B cell (primary cell): ENCODE measurements around the gene CCDC30. TPM values are rescaled to one million over a fixed set of nuclear protein-coding genes. Genes with fewer than 3 reads are reported as not detected.

Experiments
- ATAC-seq: fragments of 200-7000 bp; cut with Tn5 transposase; one replicate; pipeline ENCODE4 v1.10.0; 2021; ENCODE audit warnings: low read depth, mild to moderate bottlenecking, moderate number of reproducible peaks, moderate library complexity
- CTCF ChIA-PET: fragments of 350-600 bp; sonication (Branson Sonifier 250); formaldehyde crosslinking; loops from one replicate; lab custom pipeline; 2021; ENCODE audit warnings: antibody characterized with exemption, inconsistent platforms; lab: Charles Lee
- POLR2A ChIA-PET: fragments of 350-600 bp; sonication (Branson Sonifier 250); formaldehyde crosslinking; loops from one replicate; lab custom pipeline; 2021; ENCODE audit warnings: antibody characterized with exemption; lab: Charles Lee
- DNase-seq: peaks from one replicate; pipeline ENCODE4 v3.0.0; 2013
- H2AFZ ChIP-seq: 2 replicates; pipeline ENCODE4 v1.6.1; 2012; ENCODE audit warnings: mild to moderate bottlenecking, low read depth, low read length; ENCODE audit not compliant: insufficient read depth, poor library complexity, severe bottlenecking
- H3K27ac ChIP-seq, 2 donors: 1 replicate in 1 of 2; 2 replicates in 1 of 2; pipeline ENCODE4 v1.5.1; 2012 to 2013; ENCODE audit warnings: low read length in 2 of 2, mild to moderate bottlenecking in 2 of 2, moderate library complexity in 1 of 2
- H3K27me3 ChIP-seq, 4 experiments: fragments of 200-600 bp in 1 of 4; sonication (generic) in 1 of 4; replicated peaks in 1 of 4; 1 replicate in 2 of 4; 2 replicates in 2 of 4; pipeline versions ENCODE4 v1.6.1 to v1.7.0; 2013 to 2016; ENCODE audit warnings: low read length in 3 of 4, mild to moderate bottlenecking in 2 of 4, mixed read lengths in 1 of 4, moderate library complexity in 1 of 4; ENCODE audit not compliant: insufficient read depth in 4 of 4, control insufficient read depth in 3 of 4; ENCODE audit errors: control extremely low read depth in 1 of 4
- H3K36me3 ChIP-seq, 2 experiments: replicated peaks in 1 of 2; 1 replicate in 1 of 2; 2 replicates in 1 of 2; pipeline versions ENCODE4 v1.6.1 to v1.7.1; 2013; ENCODE audit warnings: low read length in 1 of 2; ENCODE audit not compliant: insufficient read depth in 2 of 2, control insufficient read depth in 1 of 2; ENCODE audit errors: control extremely low read depth in 1 of 2, extremely low read depth in 1 of 2
- H3K4me1 ChIP-seq, 2 donors: fragments of 200-600 bp in 1 of 2; sonication (generic) in 1 of 2; 1 replicate in 1 of 2; 2 replicates in 1 of 2; pipeline versions ENCODE4 v1.5.1 to v1.6.1; 2013 to 2017; ENCODE audit warnings: low read length in 2 of 2; ENCODE audit not compliant: control insufficient read depth in 2 of 2, insufficient read depth in 2 of 2
- H3K4me2 ChIP-seq: replicated peaks from 2 replicates; pipeline ENCODE3; 2012; ENCODE audit warnings: mild to moderate bottlenecking, low read depth, low read length; ENCODE audit not compliant: poor library complexity, severe bottlenecking
- H3K4me3 ChIP-seq, 5 experiments: fragments of 200-600 bp in 1 of 5; sonication (generic) in 1 of 5; 1 replicate in 3 of 5; 2 replicates in 2 of 5; pipeline versions ENCODE4 v1.5.1 to v1.7.0; 2011 to 2016; ENCODE audit warnings: low read length in 4 of 5, mild to moderate bottlenecking in 4 of 5, low read depth in 2 of 5, control low read depth in 1 of 5, moderate library complexity in 1 of 5; ENCODE audit not compliant: insufficient read depth in 1 of 5; ENCODE audit errors: control extremely low read depth in 1 of 5, extremely low read depth in 1 of 5
- H3K79me2 ChIP-seq: fragments of 200-600 bp; sonication (generic); one replicate; pipeline ENCODE4 v1.6.0; 2016; ENCODE audit warnings: low read length; ENCODE audit not compliant: control insufficient read depth, insufficient read depth
- H3K9ac ChIP-seq: fragments of 200-600 bp; sonication (generic); 2 replicates; pipeline ENCODE4 v1.6.1; 2017; ENCODE audit warnings: mild to moderate bottlenecking, low read length, moderate library complexity
- H3K9me3 ChIP-seq, 3 donors: one replicate each; pipeline versions ENCODE4 v1.6.1 to v1.7.1; 2013; ENCODE audit warnings: low read length in 2 of 3; ENCODE audit not compliant: control insufficient read depth in 2 of 3, insufficient read depth in 1 of 3; ENCODE audit errors: control extremely low read depth in 1 of 3
- H4K20me1 ChIP-seq: 2 replicates; pipeline ENCODE4 v1.6.0; 2012; ENCODE audit warnings: mild to moderate bottlenecking, low read length; ENCODE audit not compliant: insufficient read depth, control insufficient read depth, poor library complexity, severe bottlenecking
- H3K27ac Mint-ChIP-seq: one replicate; pipeline ENCODE4 v1.8.0; 2021; ENCODE audit warnings: mixed read lengths
- H3K27me3 Mint-ChIP-seq: one replicate; pipeline ENCODE4 v1.8.0; 2021; ENCODE audit warnings: mixed read lengths
- H3K4me1 Mint-ChIP-seq: one replicate; pipeline ENCODE4 v1.8.0; 2021; ENCODE audit warnings: mixed read lengths
- H3K4me3 Mint-ChIP-seq: one replicate; pipeline ENCODE4 v1.8.0; 2021; ENCODE audit warnings: mixed read lengths
- H3K9me3 Mint-ChIP-seq: one replicate; pipeline ENCODE4 v1.8.0; 2022; ENCODE audit warnings: mixed read lengths; ENCODE audit not compliant: insufficient read depth
- CTCF ChIP-seq: fragments of 200-600 bp; IDR thresholded peaks from one replicate; pipeline ENCODE4 v1.8.0; 2022; ENCODE audit warnings: antibody characterized with exemption, mild to moderate bottlenecking
- EZH2 ChIP-seq: IDR thresholded peaks from 2 replicates; pipeline ENCODE4 v1.6.1; 2012; ENCODE audit warnings: borderline replicate concordance, low read depth, mild to moderate bottlenecking, moderate library complexity, low read length; ENCODE audit not compliant: insufficient read depth, poor library complexity, severe bottlenecking
- WGBS: methylation state at CpG from one replicate; pipeline ENCODE4 v1.1.5; 2013; ENCODE audit warnings: missing lambda C conversion rate; ENCODE audit not compliant: insufficient coverage; 5-methylcytosine and 5-hydroxymethylcytosine counted together
- intact Hi-C: fragments of 100-400 bp; cut with micrococcal nuclease; formaldehyde crosslinking; loops from one replicate; pipeline ENCODE4 v1.10.0; 2022
- polyA plus RNA-seq: library from polyadenylated mRNA; depleted of rRNA; stranded (reverse); fragments of >200 nt; gene quantifications from 2 replicates; pipeline ENCODE4 v1.2.3, GENCODE V29; 2012
- total RNA-seq, 2 donors: library from RNA; stranded (reverse); fragments of 120-200 nt in 1 of 2; gene quantifications; 1 replicate in 1 of 2; 2 replicates in 1 of 2; pipeline versions ENCODE4 v1.2.3 to v1.2.4, GENCODE V29; 2013 to 2022

CCDC30 gene
- total and polyA plus RNA-seq, 2 donors (not counting 1 experiment from before 2014, with no cell fraction given), result 1.4 to 7.4 TPM

DNA sequence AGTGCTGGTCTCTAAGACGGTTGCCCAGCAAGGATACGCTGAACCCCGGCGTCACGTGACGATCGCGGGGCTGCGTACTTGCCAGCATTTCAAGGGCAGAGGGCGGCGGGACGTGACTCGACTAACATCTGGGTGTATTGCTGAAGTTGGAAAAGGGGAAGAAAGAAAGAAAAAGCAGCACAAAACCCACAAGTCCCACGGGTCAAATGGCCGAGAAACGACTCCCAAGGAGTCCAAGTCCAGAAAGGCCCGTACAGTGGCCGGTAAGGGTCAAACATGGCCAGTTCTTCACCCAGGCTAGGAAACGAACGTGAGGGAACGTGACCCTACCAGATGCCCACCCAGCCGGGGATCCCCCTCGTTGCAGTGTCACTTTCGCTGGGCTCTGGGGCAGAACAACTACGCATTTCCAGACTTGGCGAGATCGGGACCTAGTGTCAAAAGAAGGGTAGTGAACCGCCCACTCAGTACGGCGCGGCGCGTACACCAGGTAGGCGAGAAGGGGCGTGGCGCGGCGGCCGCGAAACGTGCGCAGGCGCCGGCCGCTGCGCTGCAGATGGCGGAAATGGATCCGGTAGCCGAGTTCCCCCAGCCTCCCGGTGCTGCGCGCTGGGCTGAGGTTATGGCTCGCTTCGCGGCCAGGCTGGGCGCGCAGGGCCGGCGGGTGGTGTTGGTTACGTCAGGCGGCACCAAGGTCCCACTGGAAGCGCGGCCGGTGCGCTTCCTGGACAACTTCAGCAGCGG is 6.9 kb upstream of the CCDC30 start, which contains the start of the genes PPCS and ZMYND12:
TSS of gene PPCS (plus strand) at position 534 of the 744 bp plus-strand sequence. CDS start at position 557, 23 bp downstream.
TSS of gene ZMYND12 (minus strand) at position 13 of the 744 bp plus-strand sequence. CDS start 25 bp downstream, outside the sequence.
- Mint-ChIP-seq H3K4me1 (peaks cover 40% of the 10 kb centered on the region), H3K27ac (peak within 1 kb of the TSS; percentile 99), H3K9me3 (no peaks in the 10 kb centered on the region), H3K4me3 (peak within 1 kb of the TSS; percentile 99), H3K27me3 (no peaks in the 10 kb centered on the region)
- H3K27ac ChIP-seq, result peak within 1 kb of the TSS; percentile 96 to 98
- intact Hi-C loops, result loop anchor here (1.0 to 10.0 kb wide), 7 partner anchors 121 to 1519 kb away; partner anchors contain the start of genes ATP6V0B, B4GALT2, C1orf50 and DPH2
- H3K79me2 ChIP-seq, result peaks cover 19% of the 10 kb centered on the region
- peak within 1 kb of the TSS; percentile 94 for H2AFZ ChIP-seq
- H3K4me2 ChIP-seq, result peak within 1 kb of the TSS; percentile 82
- ATAC-seq (peak; percentile 88), DNase-seq (peak; percentile 99)
- H3K4me1 ChIP-seq, result peaks cover 18 to 21% of the 10 kb centered on the region in 2 donors
- peaks cover 0 to 29% of the 10 kb centered on the region in 2 experiments for H3K36me3 ChIP-seq
- H3K9ac ChIP-seq, result peak within 1 kb of the TSS; percentile 92
- TF ChIP-seq CTCF (no peak), EZH2 (no peak)
- CTCF ChIA-PET, result no interaction called here
- peak within 1 kb of the TSS; percentile 89 to 99 (median 95) for H3K4me3 ChIP-seq
- POLR2A ChIA-PET, result interaction anchor here (0.8 to 1.5 kb wide), 2 partner anchors 202 to 226 kb away, joined by 3 to 5 read pairs; partner anchors contain the start of genes PPIH and YBX1
- no peaks in the 10 kb centered on the region for H3K9me3 ChIP-seq
- H3K27me3 ChIP-seq, result no peaks in the 10 kb centered on the region
- WGBS, result under 1% methylated on average over 66 of the region's 66 CpGs
- no peaks in the 10 kb centered on the region for H4K20me1 ChIP-seq
